Activated CD8-positive, alpha-beta memory T cell treated with anti-CD3 and anti-CD28 coated beads for 4 hours (primary cell): Measurements from ENCODE around the gene CCDC174.

ENCODE experiments used
- DNase-seq, 2 donors: peaks; one replicate each; pipeline ENCODE4 v3.0.0-alpha.2; 2020; ENCODE audit warnings: low read depth in 2 of 2

CCDC174 gene

DNA sequence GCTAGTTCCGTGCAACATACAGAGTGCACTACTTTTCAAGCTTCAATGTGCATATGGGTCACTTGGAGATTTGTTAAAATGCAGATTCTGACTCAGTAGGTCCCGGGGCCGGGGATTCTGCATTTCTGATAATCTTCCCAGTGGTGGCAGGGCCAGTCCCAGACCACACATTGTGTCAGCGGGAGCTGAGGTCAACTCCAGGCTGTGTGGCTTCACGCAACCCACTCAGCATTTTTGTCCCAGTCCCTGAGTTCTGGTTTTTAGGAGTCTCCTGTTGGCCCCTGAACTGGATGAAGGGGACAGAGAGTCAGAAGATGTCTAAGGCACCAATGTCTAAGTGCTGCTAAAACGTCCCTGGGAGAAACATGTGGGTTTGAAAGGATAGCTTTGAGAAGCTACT, 26.1 kb upstream of the CCDC174 start:
- DNase-seq = no peak

- DNase-seq = no peak
Observed at GRCh38 chr3:14627815-14628214, 23.7 kb upstream of the CCDC174 start.

- DNase-seq = no peak
Observed at GRCh38 chr3:14628406-14628805, 23.2 kb upstream of the CCDC174 start.

GRCh38 chr3:14630404-14631100, 21.0 kb upstream of the CCDC174 start:
- no peak for DNase-seq

DNA sequence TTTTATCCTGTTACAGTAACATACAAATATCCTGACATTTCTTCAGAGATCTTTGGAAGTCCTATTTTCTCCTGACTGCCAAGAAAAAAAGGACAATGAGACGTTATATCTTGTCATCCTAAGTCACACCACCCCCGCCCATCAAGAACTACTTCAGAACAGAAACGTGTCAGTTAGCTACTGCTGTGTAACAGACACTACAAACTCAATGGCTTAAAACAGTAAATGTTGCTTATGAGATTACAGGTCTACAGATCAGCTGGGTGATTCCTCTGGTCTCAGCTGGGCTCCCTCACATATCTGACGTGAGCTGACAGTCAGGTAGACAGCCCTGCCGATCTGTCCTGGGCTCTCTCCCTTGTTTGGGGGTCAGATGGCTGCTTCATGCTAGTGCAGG, 20.5 kb upstream of the CCDC174 start:
- no peak for DNase-seq

- no peak for DNase-seq
Observed at GRCh38 chr3:14631687-14632441, 19.7 kb upstream of the CCDC174 start.

GRCh38 chr3:14632442-14632930, 19.1 kb upstream of the CCDC174 start:
- no peak for DNase-seq

GRCh38 chr3:14633417-14633816, 18.1 kb upstream of the CCDC174 start:
- no peak for DNase-seq

GRCh38 chr3:14633819-14634424, 17.6 kb upstream of the CCDC174 start:
- DNase-seq = peak in 1 of 2 donors; percentile 31

- DNase-seq = no peak
Observed at GRCh38 chr3:14634763-14635400, 16.7 kb upstream of the CCDC174 start.

- no peak for DNase-seq
Observed at GRCh38 chr3:14636496-14637087, 15.0 kb upstream of the CCDC174 start.

GRCh38 chr3:14640157-14640562, 11.4 kb upstream of the CCDC174 start:
- DNase-seq = no peak

DNA sequence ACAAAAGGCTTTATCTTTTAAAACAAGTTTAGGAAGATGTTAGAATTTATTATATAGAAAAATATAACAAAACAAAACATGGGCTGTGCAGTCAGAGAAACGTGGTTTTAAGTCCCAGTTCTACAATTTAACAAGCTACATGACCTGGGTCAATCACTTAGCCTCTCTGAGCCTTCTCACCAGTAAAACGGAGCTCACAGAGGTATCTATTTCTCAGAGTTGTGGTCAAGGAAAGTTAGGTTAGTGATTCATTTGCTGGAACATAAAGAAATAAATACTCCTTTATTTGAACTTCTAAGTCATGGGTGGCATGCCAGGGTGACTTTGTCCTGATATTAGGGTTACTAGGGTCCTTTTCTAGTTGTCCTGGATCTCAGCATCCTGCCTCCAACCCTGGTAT, 10.8 kb upstream of the CCDC174 start:
- no peak for DNase-seq

GRCh38 chr3:14641346-14641745, 10.2 kb upstream of the CCDC174 start:
- DNase-seq = no peak

- no peak for DNase-seq
Observed at GRCh38 chr3:14645453-14645852, 6.1 kb upstream of the CCDC174 start.

GRCh38 chr3:14646131-14646573, 5.4 kb upstream of the CCDC174 start:
- no peak for DNase-seq

GRCh38 chr3:14646589-14647413, 4.8 kb upstream of the CCDC174 start:
- DNase-seq = no peak

- DNase-seq = no peak
Observed at GRCh38 chr3:14647976-14648955, 3.3 kb upstream of the CCDC174 start.

GRCh38 chr3:14649466-14649865, 2.1 kb upstream of the CCDC174 start:
- no peak for DNase-seq

DNA sequence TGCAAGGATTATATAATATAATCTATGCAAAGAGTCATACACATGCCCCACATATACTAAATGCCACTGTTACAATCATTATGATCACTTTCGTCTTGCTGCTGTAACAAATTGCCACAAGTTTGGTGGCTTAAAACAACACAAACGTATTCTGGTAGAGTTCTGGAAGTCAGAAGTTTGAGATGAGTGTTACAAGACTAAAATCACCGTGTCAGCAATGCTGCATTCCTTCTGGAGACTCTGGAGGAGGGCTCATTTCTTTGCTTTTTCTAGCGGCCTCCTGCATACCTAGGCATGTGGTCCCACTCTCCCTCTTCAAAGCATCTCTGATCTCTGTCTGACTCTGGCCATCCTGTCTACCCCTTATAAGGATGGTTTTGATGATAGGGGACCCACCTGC, 1.4 kb upstream of the CCDC174 start:
- DNase-seq = no peak
